Gastrocnemius medialis (tissue), 4 donors: Measurements from ENCODE around the gene VSTM2B. TPM values are rescaled to one million over a fixed set of nuclear protein-coding genes. Genes with fewer than 3 reads are reported as not detected.

Source experiments
- ATAC-seq, 2 donors: fragments of 150-250 bp; one replicate each; pipeline ENCODE4 v1.9.1; 2016
- DNase-seq, 2 donors: peaks; one replicate each; pipeline ENCODE4 v3.0.0-alpha.2; 2019
- H3K27ac ChIP-seq, 4 donors: fragments of 200-600 bp; sonication (generic); 1 replicate in 1 of 4; 2 replicates in 3 of 4; pipeline ENCODE4 v1.5.1; 2016 to 2018; ENCODE audit warnings: mild to moderate bottlenecking in 2 of 4, moderate library complexity in 1 of 4
- H3K27me3 ChIP-seq, 3 donors: fragments of 200-600 bp; sonication (generic) in 2 of 3; 1 replicate in 1 of 3; 2 replicates in 2 of 3; pipeline versions ENCODE4 v1.5.1 to v1.6.0; 2016 to 2019; ENCODE audit warnings: mild to moderate bottlenecking in 1 of 3, moderate library complexity in 1 of 3
- H3K36me3 ChIP-seq, 2 donors: fragments of 200-600 bp; sonication (generic) in 1 of 2; one replicate each; pipeline ENCODE4 v1.5.1; 2017 to 2018
- H3K4me1 ChIP-seq, 2 donors: fragments of 200-600 bp; sonication (generic) in 1 of 2; one replicate each; pipeline ENCODE4 v1.5.1; 2016 to 2017; ENCODE audit warnings: mild to moderate bottlenecking in 2 of 2
- H3K4me3 ChIP-seq, 4 donors: fragments of 200-600 bp; sonication (generic) in 3 of 4; 1 replicate in 1 of 4; 2 replicates in 3 of 4; pipeline ENCODE4 v1.5.1; 2016 to 2019; ENCODE audit warnings: mild to moderate bottlenecking in 2 of 4
- H3K9me3 ChIP-seq, 3 donors: fragments of 200-600 bp; sonication (generic) in 2 of 3; 1 replicate in 1 of 3; 2 replicates in 2 of 3; pipeline ENCODE4 v1.5.1; 2016 to 2019
- POLR2A ChIP-seq, 2 donors: fragments of 450-650 bp; IDR thresholded peaks; one replicate each; pipeline ENCODE4 v1.6.1; 2017; ENCODE audit warnings: antibody characterized with exemption in 2 of 2, mild to moderate bottlenecking in 2 of 2, moderate library complexity in 2 of 2
- in situ Hi-C, 4 donors: fragments of 200-750 bp; cut with MboI; loops; one replicate each; pipeline versions ENCODE4 v1.15.0 to v1.8.0; 2017; ENCODE audit warnings: low sequenced_read_pairs in 4 of 4
- intact Hi-C: fragments of 100-400 bp; cut with DNase I; formaldehyde crosslinking; loops from one replicate; pipeline ENCODE4 v1.15.1; 2023; ENCODE audit warnings: low total_unique reads
- total RNA-seq, 4 donors: library from RNA; depleted of rRNA; stranded (reverse); fragments of >200 nt; gene quantifications; one replicate each; pipeline versions ENCODE4 v1.1.0 to v1.2.3, GENCODE V29; 2016
- TF ChIP-seq, protein P1 (sequence below), 5 experiments: fragments of 450-650 bp in 3 of 5; fragments of 200-600 bp in 2 of 5; sonication (generic) in 2 of 5; IDR thresholded peaks in 4 of 5; conservative IDR thresholded peaks in 1 of 5; 1 replicate in 4 of 5; 2 replicates in 1 of 5; pipeline ENCODE4 v1.5.1; 2016 to 2019; ENCODE audit warnings: antibody characterized with exemption in 5 of 5, mild to moderate bottlenecking in 3 of 5, moderate library complexity in 3 of 5

VSTM2B gene
- total RNA-seq, 4 donors from 2014 or later: not detected

- no peak for ATAC-seq
- no peak overlapping the region for H3K27ac ChIP-seq
- H3K4me3 ChIP-seq: no peak overlapping the region
- H3K4me1 ChIP-seq: peaks cover 17 to 19% of the 10 kb centered on the region in 2 donors
- H3K9me3 ChIP-seq: no peaks in the 10 kb centered on the region
- intact Hi-C loops: loop anchor here (10.0 kb wide), 2 partner anchors 211 to 271 kb away; partner anchors contain the start of gene CCNE1
- no peak for DNase-seq
- TF ChIP-seq, protein P1, sequence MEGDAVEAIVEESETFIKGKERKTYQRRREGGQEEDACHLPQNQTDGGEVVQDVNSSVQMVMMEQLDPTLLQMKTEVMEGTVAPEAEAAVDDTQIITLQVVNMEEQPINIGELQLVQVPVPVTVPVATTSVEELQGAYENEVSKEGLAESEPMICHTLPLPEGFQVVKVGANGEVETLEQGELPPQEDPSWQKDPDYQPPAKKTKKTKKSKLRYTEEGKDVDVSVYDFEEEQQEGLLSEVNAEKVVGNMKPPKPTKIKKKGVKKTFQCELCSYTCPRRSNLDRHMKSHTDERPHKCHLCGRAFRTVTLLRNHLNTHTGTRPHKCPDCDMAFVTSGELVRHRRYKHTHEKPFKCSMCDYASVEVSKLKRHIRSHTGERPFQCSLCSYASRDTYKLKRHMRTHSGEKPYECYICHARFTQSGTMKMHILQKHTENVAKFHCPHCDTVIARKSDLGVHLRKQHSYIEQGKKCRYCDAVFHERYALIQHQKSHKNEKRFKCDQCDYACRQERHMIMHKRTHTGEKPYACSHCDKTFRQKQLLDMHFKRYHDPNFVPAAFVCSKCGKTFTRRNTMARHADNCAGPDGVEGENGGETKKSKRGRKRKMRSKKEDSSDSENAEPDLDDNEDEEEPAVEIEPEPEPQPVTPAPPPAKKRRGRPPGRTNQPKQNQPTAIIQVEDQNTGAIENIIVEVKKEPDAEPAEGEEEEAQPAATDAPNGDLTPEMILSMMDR (IDR thresholded peaks at IDR 0.05 in 4 of 5, conservative IDR thresholded peaks at IDR 0.05 in 1 of 5): no peak
- TF ChIP-seq POLR2A (IDR thresholded peaks at IDR 0.05): no peak
- H3K36me3 ChIP-seq: peaks cover 0 to under 1% of the 10 kb centered on the region in 2 donors
- in situ Hi-C loops: loop anchor here in 3 of 4 donors (10.0 to 25.0 kb wide), 2 partner anchors 111 to 391 kb away; partner anchors contain the start of genes UQCRFS1 (in 2 of the 3) and C19orf12 (in 1 of the 3)
- no peaks in the 10 kb centered on the region for H3K27me3 ChIP-seq
These were observed 77.5 kb downstream of the VSTM2B start for GRCh38 chr19:29603308-29603707.

DNA sequence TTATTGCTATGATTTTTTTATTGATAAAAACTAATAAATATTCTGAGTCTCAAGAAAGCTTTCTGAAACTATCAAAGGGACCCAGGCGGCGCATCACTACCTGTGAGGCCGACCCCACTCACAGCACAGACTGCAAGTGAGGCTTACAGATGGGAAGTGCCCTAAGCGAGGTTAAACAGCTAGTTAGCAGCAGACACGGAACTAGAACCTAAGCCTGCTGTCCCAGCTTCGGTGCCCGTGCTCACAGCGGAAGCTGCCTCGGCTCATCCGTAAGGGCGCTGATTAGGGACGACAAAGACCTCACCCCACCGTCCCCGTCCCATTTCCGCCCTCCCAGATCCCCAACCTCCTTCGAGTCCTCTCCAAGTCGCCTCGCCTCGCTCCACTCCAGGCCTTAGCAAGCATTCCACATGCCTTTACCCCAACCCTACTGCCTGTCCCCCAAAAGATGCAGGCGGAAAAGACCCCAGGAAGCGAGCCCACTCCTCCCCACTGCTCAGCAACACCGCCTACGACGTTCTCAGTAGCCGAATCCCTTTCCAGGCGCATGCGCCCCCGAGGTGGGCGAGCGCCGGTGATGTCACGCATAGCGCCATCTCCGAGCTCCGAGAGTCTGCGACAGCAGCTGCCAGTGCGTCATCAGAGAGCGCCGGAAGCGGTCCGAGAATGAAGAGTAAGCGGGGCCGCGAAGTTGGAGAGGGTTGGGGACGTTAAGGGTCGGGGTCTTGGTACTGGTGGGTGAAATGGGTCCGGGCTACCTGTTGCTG is 80.0 kb downstream of the VSTM2B start, which contains the start of gene POP4:
Gene POP4 (plus strand): TSS at position 631 of the 767 bp plus-strand sequence. CDS start 36 bp downstream, at position 667.
- peak within 1 kb of the TSS; percentile 89 to 97 (median 93) for H3K27ac ChIP-seq
- peak within 1 kb of the TSS; percentile 75 to 99 (median 78) for H3K4me3 ChIP-seq
- intact Hi-C loops: loop anchor here (1.0 to 10.0 kb wide), 4 partner anchors 110 to 337 kb away; partner anchors contain the start of genes CCNE1 and URI1
- peaks cover 25 to 28% of the 10 kb centered on the region in 2 donors for H3K4me1 ChIP-seq
- ATAC-seq (peak; percentile 92 to 94), DNase-seq (peak; percentile 92 to 94)
- peaks cover 0 to 17% of the 10 kb centered on the region in 2 donors for H3K36me3 ChIP-seq
- H3K9me3 ChIP-seq: no peaks in the 10 kb centered on the region
- in situ Hi-C loops: loop anchor here (5.0 to 25.0 kb wide), 4 partner anchors 106 to 394 kb away; partner anchors contain the start of genes C19orf12 (in 2 of the 4) and UQCRFS1 (in 2 of the 4)
- H3K27me3 ChIP-seq: no peaks in the 10 kb centered on the region
- TF ChIP-seq, protein P1 (IDR thresholded peaks at IDR 0.05 in 4 of 5, conservative IDR thresholded peaks at IDR 0.05 in 1 of 5): peak in 1 of 5 experiments; percentile 37
- peak; percentile 86 to 93 for TF ChIP-seq POLR2A (IDR thresholded peaks at IDR 0.05)

GRCh38 chr19:29606420-29606747 is 80.6 kb downstream of the VSTM2B start:
- in situ Hi-C loops (loop anchor here (5.0 to 25.0 kb wide), 4 partner anchors 106 to 394 kb away; partner anchors contain the start of genes C19orf12 (in 2 of the 4) and UQCRFS1 (in 2 of the 4)), intact Hi-C loops (loop anchor here (1.0 to 10.0 kb wide), 4 partner anchors 110 to 336 kb away; partner anchors contain the start of genes CCNE1 and URI1)
- DNase-seq: peak in 1 of 2 donors; percentile 7
- Histone ChIP-seq H3K4me3 (peak overlapping the region; percentile 75 to 99 (median 78)), H3K27ac (peak overlapping the region; percentile 89 to 97 (median 93)), H3K27me3 (no peaks in the 10 kb centered on the region), H3K4me1 (peaks cover 25 to 28% of the 10 kb centered on the region in 2 donors), H3K9me3 (no peaks in the 10 kb centered on the region), H3K36me3 (peaks cover 0 to 22% of the 10 kb centered on the region in 2 donors)
- TF ChIP-seq, protein P1 (IDR thresholded peaks at IDR 0.05 in 4 of 5, conservative IDR thresholded peaks at IDR 0.05 in 1 of 5): no peak
- TF ChIP-seq POLR2A (IDR thresholded peaks at IDR 0.05): no peak
- peak; percentile 32 to 40 for ATAC-seq

- TF ChIP-seq, protein P1 (IDR thresholded peaks at IDR 0.05 in 4 of 5, conservative IDR thresholded peaks at IDR 0.05 in 1 of 5): no peak
- no peak for TF ChIP-seq POLR2A (IDR thresholded peaks at IDR 0.05)
- peak overlapping the region in 1 of 4 donors; percentile 81 for H3K27ac ChIP-seq
- no peak for DNase-seq
- no peaks in the 10 kb centered on the region for H3K27me3 ChIP-seq
- peaks cover 0 to 55% of the 10 kb centered on the region in 2 donors for H3K36me3 ChIP-seq
- no peak overlapping the region for H3K4me3 ChIP-seq
- intact Hi-C loops (loop anchor here (1.0 to 10.0 kb wide), 5 partner anchors 53 to 265 kb away; partner anchors contain the start of gene CCNE1), in situ Hi-C loops (loop anchor here (5.0 to 25.0 kb wide), 5 partner anchors 53 to 397 kb away; partner anchors contain the start of genes C19orf12 (in 2 of the 4) and UQCRFS1 (in 2 of the 4))
- no peaks in the 10 kb centered on the region for H3K9me3 ChIP-seq
- peaks cover 25 to 28% of the 10 kb centered on the region in 2 donors for H3K4me1 ChIP-seq
- ATAC-seq: no peak
These were observed 83.8 kb downstream of the VSTM2B start for GRCh38 chr19:29609636-29610035.
